ENCODE measurements around the gene FNDC3B.

Gene FNDC3B

GRCh38 chr3:172023915-172024314 is 15.5 kb upstream of the FNDC3B start:
- no peak for TF ChIP-seq GATA2 (IDR thresholded peaks at IDR 0.05; ENCODE audit: low read depth, low read length)
- no peak for TF ChIP-seq GATA3 (IDR thresholded peaks at IDR 0.05; ENCODE audit: low read depth, low read length)

DNA sequence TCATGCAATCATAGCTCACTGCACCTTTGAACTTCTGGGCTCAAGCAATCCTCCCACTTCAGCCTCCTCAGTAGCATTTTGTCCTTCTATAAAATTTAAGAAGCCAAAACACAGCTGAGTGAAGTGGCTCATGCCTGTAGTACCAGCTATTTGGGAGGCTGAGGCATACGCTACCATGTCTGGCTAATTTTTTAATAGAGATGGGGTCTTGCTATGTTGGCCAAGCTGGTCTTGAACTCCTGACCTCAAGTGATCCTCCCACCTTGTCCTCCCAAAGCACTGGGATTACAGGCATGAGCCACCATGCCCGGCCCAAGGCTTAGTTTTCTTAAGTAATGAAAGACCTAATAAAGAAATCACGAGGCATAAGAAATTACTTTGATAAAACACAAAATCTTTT is 14.7 kb upstream of the FNDC3B start:
- TF ChIP-seq GATA2 (IDR thresholded peaks at IDR 0.05; ENCODE audit: low read depth, low read length) = no peak
- no peak for TF ChIP-seq GATA3 (IDR thresholded peaks at IDR 0.05; ENCODE audit: low read depth, low read length)

GRCh38 chr3:172029425-172030098 is 9.8 kb upstream of the FNDC3B start:
- TF ChIP-seq GATA2 (IDR thresholded peaks at IDR 0.05; ENCODE audit: low read depth, low read length) (no peak), GATA3 (IDR thresholded peaks at IDR 0.05; ENCODE audit: low read depth, low read length) (no peak)

DNA sequence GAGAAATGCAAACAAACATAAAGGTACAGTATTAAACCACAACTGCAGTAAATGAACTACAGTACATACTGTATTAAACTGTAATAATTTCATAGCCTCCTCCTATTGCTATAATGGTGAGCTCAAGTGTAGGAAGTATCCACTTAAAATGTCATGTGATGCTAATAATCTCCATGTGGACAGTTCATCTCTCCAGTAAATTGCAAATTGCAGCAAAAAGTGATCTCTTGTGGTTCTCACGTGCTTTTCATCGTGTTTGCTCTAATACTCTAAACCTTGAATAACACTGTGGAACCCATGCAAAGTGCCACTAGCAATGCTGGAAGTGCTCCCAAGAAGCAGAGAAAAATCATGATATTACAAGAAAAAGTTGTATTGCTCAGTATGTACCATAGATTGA is 9.2 kb upstream of the FNDC3B start:
- TF ChIP-seq GATA2 (IDR thresholded peaks at IDR 0.05; ENCODE audit: low read depth, low read length) = no peak
- TF ChIP-seq GATA3 (IDR thresholded peaks at IDR 0.05; ENCODE audit: low read depth, low read length) = no peak

DNA sequence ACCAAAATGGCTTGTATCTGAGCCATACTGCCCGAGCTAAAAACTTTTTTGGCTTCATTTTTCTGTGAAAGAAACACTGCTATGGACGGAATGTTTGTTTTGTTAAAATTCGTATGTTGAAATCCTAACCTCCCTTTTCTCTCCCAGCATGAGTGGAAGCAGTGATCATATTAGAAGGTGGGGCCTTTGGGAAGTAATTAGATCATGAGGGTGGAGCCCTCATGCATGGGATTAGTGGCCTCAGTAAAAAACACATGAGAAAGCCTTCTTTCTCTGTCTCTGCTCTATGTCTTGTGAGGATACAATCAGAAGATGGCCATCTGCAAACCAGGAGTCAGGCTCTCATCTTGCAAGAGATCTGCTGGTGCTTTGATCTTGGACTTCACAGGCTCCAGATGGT is 7.4 kb upstream of the FNDC3B start:
- no peak for TF ChIP-seq GATA2 (IDR thresholded peaks at IDR 0.05; ENCODE audit: low read depth, low read length)
- no peak for TF ChIP-seq GATA3 (IDR thresholded peaks at IDR 0.05; ENCODE audit: low read depth, low read length)

DNA sequence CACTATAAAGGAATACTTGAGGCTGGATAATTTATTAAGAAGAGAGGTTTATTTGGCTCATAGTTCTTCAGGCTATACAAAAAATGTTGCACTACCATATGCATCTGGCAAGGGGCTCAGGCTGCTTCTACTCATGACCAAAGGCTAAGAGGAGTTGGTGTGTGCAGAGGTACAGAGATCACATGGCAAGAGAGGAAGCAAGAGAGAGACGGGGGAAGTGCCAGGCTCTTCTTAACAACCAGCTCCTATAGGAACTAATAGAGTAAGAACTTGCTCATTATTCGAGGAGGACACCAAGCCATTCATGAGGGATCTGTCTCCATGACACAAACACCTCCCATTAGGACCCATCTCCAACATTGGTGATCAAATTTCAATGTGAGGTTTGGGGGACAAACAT is 6.0 kb upstream of the FNDC3B start:
- TF ChIP-seq GATA3 (IDR thresholded peaks at IDR 0.05; ENCODE audit: low read depth, low read length) (no peak), GATA2 (IDR thresholded peaks at IDR 0.05; ENCODE audit: low read depth, low read length) (no peak)

- no peak for TF ChIP-seq GATA3 (IDR thresholded peaks at IDR 0.05; ENCODE audit: low read depth, low read length)
- TF ChIP-seq GATA2 (IDR thresholded peaks at IDR 0.05; ENCODE audit: low read depth, low read length) = no peak
Measured at GRCh38 chr3:172034786-172035685, 4.3 kb upstream of the FNDC3B start.

GRCh38 chr3:172036541-172037215 is 2.7 kb upstream of the FNDC3B start:
- TF ChIP-seq GATA3 (IDR thresholded peaks at IDR 0.05; ENCODE audit: low read depth, low read length) (no peak), GATA2 (IDR thresholded peaks at IDR 0.05; ENCODE audit: low read depth, low read length) (no peak)

DNA sequence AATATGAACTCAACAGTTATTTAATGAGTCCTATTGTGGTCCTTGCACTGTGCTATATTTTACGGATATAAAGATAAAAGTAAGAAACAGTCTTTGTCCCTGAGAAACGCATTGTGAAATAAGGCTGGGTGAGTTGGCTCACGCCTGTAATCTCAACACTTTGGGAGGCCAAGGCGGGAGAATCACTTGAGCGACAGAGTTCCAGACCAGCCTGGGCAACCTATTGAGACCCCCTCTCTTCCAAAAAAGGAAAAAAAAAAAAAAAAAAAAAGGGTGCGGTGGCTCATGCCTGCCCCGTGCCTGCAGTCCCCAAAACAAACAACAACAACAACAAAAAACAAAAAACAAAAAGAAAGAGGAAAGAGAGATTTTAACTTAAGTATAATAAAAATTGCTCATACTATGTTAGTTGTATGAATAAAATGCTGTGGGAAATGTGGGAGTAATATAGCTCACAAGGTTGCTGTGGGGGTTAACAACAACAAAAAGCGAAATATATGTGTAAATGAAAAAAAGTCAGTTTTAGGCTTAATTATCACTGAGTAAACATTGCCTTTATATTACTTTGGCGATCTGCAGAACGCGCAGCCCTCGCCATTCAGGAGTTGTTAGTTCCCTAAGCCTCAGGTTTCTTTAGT is 461 bp upstream of the FNDC3B start:
- no peak for TF ChIP-seq GATA2 (IDR thresholded peaks at IDR 0.05; ENCODE audit: low read depth, low read length)
- no peak for TF ChIP-seq GATA3 (IDR thresholded peaks at IDR 0.05; ENCODE audit: low read depth, low read length)

- TF ChIP-seq GATA2 (IDR thresholded peaks at IDR 0.05; ENCODE audit: low read depth, low read length) (no peak), GATA3 (IDR thresholded peaks at IDR 0.05; ENCODE audit: low read depth, low read length) (no peak)
Measured at GRCh38 chr3:172040078-172040980, 951 bp downstream of the FNDC3B start.

DNA sequence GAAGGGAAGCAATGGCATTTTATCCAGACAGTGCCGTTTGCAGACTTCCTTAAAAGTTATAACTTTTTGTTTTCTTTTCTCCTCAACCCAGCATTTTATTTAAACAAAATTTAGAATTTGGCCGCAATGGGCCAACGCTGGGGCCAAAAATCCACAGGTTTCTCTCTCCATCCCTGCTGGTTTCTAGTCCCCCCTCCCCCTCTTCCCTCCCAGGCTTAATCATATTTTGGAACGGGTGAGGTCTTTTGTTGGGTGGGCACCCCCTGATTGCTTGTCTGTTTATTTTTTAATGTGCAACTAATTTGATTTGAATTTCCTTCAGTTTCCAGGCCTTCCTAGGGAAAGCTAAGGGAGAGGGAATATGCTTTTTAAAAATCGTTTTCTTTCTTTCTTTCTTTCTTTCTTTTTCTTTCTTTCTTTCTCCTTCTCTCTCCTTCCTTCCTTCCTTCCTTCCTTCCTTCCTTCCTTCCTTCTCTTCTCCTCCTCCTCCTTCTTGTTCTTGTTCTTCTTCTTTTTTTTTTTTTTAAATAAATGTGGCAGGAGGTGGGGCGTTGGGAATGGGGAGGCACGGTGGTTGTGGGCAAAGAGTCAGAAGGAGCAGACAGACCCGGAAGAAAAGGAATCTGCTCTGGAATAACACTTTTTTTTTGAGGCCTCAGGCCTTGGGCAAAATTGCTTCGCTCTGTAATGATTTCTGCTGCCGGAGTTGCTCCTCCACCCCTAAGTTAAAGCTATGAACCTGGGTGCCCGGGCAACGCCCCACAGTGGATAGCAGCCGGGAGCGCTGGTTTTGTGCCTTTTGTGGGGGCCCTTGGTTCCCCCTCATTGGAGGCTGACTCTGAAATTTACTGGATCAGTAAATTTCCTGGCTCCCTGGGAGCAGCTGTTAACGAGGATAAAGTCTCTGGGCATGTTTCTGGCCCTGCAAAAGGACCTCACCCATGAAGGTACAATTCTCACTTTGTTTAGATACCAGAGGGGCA is 1.9 kb downstream of the FNDC3B start:
- no peak for TF ChIP-seq GATA2 (IDR thresholded peaks at IDR 0.05; ENCODE audit: low read depth, low read length)
- TF ChIP-seq GATA3 (IDR thresholded peaks at IDR 0.05; ENCODE audit: low read depth, low read length) = no peak

DNA sequence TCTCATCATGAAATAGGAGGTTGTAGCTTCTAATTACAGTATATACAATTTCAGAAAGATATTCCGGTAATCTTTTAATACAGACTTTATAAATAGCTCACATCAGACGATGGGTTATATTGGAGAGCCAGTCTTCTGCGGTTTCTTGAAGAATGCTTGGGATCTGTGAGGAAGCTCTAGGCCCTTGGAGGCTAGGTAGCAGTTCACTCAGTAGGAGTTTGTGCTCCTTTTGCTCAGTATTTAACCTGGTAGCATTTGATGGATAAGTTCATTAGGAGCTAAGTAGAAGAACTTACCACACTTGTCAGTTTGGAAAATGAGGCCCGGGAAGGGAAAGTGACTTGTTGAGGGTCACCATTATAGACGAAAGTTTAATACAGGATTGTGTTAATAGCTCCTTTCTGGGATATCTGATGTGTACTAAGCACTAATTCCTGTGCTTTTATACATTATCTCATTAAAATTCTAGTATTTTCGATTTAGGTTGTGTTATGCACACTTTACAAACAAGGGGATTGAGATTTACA is 2.8 kb downstream of the FNDC3B start:
- TF ChIP-seq GATA3 (IDR thresholded peaks at IDR 0.05; ENCODE audit: low read depth, low read length) (no peak), GATA2 (IDR thresholded peaks at IDR 0.05; ENCODE audit: low read depth, low read length) (no peak)
